MM.1S (cell line): Measurements from ENCODE around the gene ISY1.

Source experiments
- CTCF ChIP-seq: fragments of 300-600 bp; sonication (generic); IDR thresholded peaks from 2 replicates; pipeline ENCODE4 v1.5.1; 2016; ENCODE audit warnings: antibody characterized with exemption, low read length, mixed read lengths
- EZH2 ChIP-seq: fragments of 300-600 bp; sonication (generic); optimal IDR thresholded peaks from 2 replicates; pipeline ENCODE3; 2017; ENCODE audit warnings: low read depth, mild to moderate bottlenecking, antibody characterized with exemption, low read length, mixed read lengths
- EZH2phosphoT487 ChIP-seq: fragments of 300-600 bp; sonication (generic); IDR thresholded peaks from 2 replicates; pipeline ENCODE4 v1.6.1; 2018; ENCODE audit warnings: antibody characterized with exemption, low read length

DNA sequence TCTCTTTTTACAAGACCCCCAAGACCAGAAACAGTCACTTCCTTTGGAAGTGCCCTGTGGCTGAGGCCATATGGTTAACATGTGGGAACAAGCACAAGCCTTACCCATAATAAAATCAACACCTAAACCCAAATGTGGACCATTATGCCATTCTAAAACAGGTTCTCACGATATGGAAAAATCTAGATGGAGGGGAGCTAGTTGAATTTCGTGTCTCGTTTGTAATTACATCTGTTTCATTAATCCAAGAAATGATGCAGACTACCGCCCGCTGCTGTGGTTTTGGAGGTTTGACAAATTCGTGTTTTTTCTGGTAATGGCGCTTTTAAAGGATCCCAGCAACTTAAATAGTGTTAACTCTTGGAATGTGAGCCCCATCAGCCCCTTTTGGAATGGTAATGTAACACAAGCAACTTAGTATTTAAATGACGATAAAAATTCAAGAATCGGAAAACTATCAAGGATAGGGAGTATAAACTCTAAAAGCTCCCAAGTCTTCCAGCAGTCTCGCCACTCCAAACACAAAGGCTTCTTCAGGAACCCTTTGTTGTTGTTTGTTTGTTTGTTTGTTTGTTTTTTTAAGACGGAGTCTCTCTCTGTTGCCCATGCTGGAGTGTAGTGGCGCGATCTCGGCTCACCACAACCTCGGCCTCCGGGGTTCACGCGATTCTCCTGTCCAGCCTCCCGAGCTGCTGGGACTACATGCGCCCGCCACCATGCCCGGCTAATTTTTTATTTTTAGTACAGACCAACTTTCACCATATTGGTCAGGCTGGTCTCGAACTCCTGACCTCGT, 21.7 kb upstream of the ISY1 start:
- no peak for TF ChIP-seq EZH2
- no peak for TF ChIP-seq CTCF
- TF ChIP-seq EZH2phosphoT487: no peak
